ENCODE measurements around the gene GRAMD1B.

The GRAMD1B gene

DNA sequence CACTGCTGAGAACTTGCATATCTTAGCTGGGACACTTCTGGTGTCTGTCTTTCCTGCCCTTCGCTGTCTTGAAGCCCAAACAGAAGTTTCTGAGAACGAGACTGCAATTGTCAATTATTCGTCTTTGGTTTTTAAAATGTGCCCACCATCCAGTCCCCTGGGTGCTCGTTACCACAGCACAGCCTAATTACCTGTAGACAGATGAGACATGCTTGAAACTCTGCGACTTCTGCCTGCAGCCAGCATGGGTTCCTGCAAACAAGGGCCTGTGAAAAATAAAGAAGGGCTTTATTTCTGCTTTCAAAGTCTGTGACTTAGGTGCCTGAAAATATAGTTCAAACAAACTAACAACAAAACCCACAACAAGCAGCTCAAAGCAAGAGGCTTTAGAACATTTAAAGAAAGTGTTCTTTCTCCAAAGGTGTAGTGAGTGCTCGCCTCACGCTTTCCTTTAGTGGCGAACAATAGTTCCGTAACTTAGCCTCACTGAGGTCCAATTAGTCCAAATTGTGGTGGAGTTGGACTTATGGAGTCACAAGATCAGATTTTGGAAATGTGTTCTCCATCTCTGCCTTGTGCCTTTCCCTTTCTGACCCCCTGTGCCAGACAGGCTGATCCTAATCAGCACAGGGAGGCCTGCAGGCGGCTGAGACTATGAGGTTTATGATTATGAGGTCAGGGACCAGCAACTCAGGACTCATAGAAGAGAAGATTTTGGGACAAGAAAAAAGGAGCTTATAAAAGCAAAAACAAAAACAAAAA, 20.4 kb upstream of the GRAMD1B start:
- DNase-seq (ENCODE audit: low spot score) = no peak

DNA sequence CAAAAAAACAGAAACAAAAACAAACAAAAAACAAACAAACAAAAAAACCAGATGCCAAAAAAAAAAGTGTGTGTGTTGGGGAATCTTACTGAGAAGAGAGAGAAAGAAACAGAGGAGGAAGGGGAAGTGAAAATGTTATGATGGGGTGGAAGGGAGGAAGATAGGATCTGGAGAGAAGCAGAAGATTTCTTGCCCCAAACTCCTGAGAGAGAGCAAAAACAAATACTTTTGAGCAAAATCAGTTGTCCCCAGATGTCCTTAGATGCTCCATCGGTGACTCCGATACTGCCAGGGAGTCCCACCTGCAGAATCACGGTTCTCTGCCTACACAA, 19.9 kb upstream of the GRAMD1B start:
- DNase-seq (ENCODE audit: low spot score) = no peak

DNA sequence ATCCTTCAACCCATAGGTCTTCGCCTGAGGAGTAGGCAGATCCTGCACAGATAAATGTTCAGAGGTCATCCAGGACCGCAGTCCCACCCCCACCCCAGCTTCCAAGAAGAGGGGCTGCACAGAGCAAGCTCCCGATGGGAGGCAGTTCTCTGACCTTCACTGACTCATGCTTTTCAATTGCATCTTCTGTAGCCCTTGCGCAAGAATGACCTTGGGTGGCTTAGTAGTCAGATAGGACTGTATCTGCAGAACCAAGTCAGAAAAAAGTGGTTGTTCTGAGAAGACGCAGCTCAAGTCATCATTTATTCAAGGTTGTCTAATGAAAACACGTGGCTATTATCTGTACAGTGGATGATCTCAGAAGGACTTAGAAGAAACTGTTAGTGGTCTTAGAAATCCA, 16.4 kb upstream of the GRAMD1B start:
- no peak for DNase-seq (ENCODE audit: low spot score)

DNA sequence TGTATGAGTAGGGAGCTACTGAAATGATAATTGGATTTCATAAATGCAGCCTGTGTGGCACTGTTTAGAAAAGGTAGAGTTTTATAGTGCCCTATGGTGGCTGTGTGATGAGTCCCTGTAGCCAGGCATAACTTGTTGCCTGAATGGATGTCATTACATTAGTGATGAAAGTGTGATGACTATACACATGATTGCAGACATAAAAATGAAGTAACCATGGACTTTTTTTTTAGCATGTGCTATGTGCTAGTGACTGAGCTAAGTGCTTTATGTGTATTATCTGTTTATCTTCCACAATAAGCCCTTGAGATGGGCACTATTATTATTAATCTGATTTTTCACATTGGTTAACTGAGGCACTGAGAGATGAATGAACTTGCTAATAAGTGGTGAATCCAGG, 13.5 kb upstream of the GRAMD1B start:
- no peak for DNase-seq (ENCODE audit: low spot score)

DNA sequence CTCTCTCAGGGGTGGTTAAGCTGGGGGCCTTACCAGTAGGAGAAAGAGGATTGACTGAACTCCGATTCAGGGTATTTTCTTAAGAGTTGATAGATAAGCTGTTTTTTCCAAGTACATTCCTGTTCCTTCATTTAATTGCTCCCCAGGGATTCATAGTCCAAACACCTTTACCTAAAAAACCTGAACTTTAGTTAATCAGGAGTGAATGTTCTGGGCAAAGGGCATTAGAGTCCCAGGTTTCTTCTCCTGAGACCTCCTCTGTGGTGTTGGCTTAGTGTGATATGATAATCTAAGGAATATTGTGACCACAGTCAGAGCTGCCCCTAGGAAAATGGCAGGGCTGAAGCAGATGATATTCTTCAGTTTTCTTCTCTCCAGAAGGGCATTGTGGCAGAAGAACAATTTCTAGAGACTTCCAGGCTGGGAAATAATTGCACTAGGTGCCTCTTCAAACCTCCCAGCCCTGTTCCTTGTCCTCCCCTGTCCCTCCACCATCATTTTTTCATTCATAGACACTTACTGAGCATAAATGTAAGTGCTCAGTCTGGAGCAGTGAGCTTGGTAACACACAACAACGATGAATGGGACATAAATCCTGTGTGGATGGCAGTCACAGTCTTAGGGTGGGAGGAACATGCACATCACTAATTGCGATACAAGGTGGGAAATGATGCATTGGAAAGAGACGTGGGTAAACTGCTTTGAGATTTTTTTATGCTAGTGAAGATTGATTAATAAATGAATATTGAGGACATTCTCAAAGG, 11.5 kb upstream of the GRAMD1B start:
- DNase-seq (ENCODE audit: low spot score) = no peak

DNA sequence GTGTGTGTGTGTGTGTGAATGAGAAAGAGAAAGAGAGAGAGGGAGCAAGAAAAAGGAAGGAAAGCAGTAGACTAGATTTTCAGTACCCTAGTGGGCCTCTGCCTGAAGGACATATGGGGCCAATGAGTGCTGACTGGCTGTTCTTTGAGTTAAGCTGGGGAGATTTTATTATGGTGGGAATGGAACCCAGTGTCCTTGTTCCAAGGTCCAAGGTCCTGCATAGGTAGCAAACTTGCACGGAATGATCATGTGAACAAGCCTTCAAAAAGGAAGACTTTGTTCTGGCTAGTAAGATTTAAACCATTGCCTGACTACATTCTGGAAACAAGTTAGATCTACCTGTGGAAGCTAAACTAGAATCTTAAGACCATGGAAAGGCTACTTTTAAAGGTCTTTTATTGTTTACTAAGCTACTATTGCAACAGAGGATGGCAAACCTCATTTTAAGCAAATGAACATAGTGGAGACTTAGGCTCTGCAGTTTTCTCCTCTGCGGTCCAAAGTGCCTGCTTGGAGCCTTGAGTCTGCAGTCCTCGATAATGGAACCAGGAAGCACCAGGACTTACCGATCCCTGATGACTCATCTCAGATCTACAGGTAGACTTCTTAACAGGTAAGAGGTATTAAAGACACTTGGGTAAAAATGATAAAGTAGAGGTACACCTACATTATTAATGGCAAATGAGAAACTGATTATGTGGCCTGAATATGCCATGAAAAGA, 10.2 kb upstream of the GRAMD1B start:
- DNase-seq (ENCODE audit: low spot score) = no peak

DNA sequence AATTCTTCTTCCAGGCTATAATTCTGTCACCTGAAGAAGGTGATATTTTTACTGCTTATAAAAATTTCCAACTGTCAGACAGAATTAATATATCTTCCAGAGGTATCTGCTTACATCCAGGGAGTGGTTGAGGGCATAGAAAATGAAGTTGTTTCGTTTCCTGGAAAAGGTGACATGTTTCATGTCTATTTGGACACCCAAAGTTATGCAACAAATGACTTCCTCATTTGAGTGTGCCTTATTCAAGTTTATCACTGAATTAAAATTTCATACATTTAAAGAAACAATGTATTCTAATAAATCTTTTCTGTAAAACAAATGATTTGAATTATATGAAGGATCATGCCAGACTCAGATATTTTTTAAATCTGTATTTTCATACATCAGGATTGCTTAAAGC, 8.5 kb upstream of the GRAMD1B start:
- DNase-seq (ENCODE audit: low spot score) = no peak

DNA sequence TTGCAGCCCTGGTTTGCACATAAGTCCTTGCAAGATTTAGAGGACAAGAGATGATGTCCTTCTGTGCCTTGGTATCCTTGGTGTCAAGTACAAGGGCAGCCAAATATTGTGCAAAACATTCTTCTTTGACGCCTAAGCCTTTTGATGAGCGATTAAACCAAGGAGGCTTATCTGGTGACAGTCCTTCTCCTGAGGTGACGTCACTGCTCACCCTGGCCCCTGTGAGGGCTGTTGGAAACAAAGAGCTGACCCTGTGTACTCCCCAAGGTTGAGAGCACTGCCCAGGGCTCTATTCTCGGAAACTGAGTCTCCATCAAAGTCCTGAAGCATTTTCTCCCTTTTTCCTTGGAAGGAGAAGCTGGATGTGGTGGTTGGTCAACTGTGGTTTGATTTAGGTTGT, 4.7 kb upstream of the GRAMD1B start:
- DNase-seq (ENCODE audit: low spot score) = no peak

DNA sequence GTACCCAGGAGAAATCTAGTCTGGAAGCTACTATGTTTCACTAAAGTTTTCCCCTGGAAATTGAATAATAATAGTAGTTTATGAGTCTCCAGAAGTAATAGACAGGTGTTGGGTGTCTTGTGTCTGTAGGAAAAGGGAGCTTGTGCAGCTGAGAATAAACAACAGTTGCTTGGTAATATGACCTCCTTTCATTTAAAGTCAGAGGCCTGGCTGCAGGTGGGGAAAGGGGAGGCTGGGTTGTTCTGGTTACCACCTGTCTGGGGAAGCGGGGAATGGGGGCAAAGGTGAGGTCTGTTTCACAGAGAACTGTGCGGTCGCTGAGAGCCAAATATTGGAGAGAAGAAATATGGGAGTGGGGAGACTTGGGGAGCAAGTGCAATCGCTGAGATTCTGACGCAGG, 3.3 kb upstream of the GRAMD1B start:
- DNase-seq (ENCODE audit: low spot score) = no peak

DNA sequence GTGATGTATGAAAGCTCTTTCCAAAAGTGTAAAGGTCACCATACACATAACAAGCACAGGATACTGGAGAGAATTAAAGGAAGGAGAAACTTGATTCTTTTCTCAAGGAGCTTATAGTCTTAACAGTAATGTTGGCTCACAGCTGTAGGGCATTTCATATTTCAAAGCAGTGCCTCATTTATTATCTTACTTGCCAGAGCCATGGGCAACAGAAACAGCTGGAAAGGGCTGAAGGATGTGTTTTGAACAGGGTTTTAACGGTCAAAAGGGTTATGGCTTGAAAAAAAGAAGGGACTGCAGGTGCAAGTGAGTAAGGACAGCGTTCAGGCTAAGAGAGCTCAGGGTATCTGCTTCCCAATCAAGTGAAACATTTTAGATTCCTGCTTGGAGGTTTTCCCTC, 2.7 kb upstream of the GRAMD1B start:
- no peak for DNase-seq (ENCODE audit: low spot score)

DNA sequence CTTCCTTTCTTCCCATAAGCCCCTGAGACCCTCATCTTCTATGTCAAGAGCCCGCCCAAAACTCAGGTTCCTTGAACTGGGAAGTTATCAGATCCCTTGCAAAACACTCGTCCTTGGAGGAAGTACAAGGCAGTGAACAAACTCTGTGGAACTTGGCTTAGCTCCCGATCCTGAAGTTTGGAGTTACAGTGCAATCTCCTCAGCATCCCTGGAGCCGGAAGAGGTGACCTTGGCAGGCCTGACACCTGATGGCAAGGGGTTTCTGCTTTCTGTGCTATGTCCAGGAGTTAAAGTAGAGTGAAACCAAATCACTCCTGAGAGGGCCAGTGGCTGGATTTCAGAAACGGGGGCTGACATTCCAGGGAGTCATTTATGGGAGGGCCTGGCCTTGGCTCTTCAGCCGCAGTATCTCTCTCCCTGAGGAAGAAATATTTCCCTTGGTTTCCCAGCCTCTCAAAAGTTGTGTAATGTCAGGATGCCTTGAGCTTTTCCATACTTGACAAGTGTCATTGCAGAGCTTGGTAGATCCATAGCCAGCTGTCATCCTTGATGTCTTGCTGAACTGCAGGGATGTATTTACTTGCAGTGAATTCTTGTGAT, 1.9 kb upstream of the GRAMD1B start:
- no peak for DNase-seq (ENCODE audit: low spot score)

DNA sequence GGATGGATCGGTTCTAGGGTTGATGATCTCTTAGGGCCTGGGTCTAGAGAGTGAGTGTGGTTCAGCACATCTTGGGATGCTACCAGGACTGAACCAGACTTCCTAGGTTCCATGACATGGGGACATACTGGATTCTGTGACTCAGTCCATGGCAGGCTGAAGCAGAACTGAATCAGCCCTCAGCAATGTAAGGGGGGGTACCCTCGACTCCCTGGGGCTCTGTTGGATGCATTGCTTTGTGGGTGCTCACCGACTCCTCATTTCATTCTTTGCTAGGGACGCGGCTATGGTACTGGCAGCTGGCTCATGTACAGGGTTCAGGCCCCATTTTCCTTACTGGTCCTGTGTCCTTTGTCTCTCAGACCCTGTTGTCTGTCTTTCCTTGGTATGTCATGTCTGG, 733 bp upstream of the GRAMD1B start:
- no peak for DNase-seq (ENCODE audit: low spot score)

DNA sequence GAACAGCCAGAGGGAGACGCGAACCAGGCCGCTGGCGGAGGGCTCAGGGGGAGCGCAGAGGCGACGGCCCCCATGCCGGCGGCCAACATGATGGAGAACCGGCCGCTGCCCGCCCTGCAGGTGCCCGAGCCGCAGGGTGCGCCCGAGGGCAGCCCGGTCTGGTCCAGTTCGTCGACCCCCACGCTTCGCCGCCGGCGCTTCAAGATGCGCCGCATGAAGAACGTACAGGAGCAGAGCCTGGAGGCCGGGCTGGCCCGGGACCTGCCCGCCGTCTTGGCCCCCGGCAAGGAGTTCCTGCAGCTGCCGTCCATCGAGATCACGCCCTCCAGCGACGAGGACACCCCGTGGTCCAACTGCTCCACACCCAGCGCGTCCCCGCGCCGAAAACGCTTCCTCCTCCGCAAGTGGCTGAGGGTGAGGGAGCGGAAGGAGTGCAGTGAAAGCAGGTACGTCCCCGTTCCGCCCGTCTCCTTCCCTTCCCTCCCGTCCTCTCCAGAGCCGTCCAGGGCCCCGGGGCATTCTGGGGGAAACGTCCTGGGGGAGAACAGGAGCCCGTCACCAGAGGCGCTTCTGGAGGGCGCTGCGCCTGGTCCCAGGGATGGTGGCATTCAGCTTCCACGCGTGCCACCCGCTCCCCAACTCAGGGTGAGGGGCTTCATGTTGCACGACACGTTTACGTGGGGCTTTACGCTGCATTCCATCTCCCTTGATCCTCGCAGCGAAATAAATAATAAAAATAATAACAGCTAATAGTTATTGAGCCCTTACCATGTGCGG, 840 bp downstream of the GRAMD1B start:
- no peak for DNase-seq (ENCODE audit: low spot score)

DNA sequence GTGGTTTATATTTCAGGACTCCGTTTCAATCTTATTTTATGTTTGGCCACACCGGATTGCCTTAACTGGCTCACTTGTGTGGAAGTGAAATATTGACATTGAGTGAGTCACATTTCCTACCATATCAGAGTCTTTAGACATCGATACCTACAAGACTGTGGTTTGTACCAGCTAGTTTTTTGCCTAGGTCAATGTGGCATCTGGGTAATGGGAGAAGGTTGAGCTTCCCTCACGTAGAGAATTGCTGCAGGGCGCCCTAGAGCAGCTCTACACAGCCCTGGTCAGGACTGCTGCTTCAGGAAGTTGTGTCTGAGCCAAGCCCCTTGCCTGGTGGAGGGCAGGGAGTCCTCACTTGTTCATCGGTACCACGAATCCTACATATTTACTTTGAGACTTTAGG, 1.6 kb downstream of the GRAMD1B start:
- no peak for DNase-seq (ENCODE audit: low spot score)

DNA sequence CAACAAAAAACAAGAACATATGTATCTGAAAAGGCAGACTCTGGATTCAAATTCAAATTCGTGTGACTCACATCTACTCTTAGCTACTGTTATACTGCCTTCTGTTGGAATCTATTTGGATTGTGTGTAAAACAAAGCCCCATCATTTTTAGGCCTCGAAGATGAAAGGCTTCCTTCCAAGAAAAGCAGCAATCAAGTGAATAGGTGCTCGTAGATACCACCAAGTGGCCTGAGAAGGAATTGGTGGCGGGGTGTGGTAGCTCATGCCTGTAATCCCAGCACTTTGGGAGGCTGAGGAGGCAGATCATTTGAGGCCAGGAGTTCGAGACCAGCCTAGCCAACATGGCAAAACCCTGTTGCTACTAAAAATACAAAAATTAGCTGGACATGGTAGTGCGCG, 4.2 kb downstream of the GRAMD1B start:
- no peak for DNase-seq (ENCODE audit: low spot score)

DNA sequence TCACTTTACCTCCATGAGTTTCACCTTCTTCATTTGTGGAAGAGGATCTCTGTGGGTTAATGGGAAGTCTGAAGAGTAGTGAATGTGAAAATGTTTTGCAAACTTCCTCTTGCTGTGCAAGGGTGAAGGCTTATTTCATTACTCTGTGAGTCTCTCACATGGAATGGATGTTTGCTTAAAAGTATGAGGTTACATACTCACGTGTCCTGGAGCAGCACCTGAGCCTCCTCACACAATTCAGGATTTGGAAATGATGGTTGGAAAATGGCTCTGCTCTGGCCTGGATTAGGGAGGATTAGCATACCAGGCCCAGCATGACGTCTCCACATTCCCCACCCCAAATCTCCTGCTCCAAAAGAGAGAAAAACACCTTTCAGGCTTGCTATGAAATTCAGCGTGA, 4.8 kb downstream of the GRAMD1B start:
- no peak for DNase-seq (ENCODE audit: low spot score)

DNA sequence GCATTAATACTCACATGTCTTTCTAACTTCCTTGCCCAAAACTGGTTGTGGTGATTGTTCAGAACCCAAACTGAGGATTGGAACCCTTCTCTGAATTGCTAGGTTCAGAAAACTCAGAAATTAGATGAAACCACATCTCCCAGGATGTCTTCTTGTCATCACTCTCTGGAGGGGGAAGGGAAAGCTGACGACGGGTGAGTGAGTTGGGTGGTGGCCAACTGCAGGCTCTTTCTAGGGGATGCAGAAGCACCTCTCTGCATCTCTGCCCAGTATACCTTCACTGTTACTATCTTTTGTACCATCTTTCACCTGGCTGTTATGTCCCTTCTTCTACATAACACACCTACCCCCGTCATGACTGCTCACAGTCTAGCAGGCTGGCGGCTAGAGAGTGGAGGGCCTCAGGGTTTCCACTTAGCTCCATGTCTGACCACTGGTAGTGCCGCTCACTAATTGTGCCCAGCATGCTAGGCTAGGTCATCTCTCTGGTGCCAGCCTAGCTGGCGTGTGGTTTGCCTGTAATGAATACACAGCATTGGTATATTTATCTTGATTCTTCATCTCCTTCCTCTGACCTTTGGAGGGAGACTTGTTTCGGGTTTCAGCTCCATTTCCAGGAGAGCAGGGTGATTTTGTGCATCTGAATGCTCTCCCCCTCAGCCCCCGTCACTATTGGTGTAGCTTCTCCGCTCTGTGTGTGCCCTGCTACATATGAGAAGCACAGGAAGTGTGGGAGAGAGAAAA, 7.3 kb downstream of the GRAMD1B start:
- no peak for DNase-seq (ENCODE audit: low spot score)

DNA sequence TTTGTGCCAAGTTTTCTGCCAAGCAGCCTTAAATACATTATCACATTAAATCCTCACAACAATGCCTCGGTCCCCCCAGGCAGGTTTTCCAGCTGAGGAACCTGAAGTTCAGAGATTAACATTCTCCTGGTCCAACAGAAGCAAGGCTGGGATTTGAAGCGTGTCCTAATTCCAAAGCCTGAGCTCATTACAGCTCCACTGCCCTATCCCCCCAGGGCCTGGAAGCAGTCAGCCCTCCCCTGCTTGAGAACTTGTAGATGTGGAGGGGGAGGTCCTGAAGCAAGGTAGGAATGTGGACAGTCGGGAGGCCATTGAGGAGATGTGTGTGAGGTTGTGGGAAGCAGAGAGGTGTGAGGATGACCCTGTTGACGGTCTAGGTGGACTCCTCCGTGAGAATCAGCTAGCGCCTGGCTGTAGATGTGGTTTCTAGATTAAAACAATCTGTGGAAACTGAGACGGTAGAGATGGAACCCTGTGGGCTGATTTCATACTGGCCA, 8.1 kb downstream of the GRAMD1B start:
- DNase-seq (ENCODE audit: low spot score) = no peak

DNA sequence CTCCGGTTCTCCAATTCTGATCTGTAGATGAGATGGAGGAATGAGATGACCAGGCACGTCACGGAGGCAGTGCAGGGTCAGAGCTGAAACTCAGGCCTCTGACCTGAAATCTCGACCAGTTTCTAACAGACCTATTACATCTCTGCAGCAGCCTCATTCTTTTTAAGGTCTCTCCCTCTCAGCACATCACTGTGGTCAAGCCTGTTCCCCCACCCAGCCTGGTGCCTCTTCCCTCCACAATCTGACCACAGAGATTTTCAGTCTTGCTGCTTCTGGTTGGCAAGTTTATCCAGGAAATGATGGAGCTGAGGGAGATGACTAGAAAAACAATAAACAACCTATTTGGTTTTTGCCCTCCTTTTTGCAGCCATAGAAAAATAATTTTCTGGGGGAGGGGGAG, 9.5 kb downstream of the GRAMD1B start:
- DNase-seq (ENCODE audit: low spot score) = no peak

DNA sequence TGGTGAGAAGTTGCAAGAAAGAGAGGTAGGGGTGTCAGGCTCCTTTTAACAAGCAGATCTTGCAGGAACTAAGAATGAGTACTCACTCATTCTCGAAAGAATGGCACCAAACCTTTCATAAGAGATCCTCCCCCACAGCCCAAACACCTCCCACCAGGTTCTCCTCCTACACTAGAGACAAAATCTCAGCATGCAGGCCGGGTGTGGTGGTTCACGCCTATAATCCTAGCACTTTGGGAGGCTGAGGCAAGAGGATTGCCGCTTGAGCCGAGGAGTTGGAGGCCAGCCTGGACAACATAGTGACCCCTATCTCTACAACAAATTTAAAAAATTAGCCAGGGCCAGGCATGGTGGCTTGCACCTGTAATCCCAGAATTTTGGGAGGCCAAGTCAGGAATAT, 11.1 kb downstream of the GRAMD1B start:
- DNase-seq (ENCODE audit: low spot score) = no peak
